Bronchial epithelial cell (primary cell): Measurements from ENCODE around the gene IFT80. TPM values are rescaled to one million over a fixed set of nuclear protein-coding genes. Genes with fewer than 3 reads are reported as not detected.

Experiments
- DNase-seq: peaks from one replicate; pipeline ENCODE4 v3.0.0-alpha.2; 2010; ENCODE audit warnings: low read depth
- FAIRE-seq: peaks from 2 replicates; lab custom pipeline; 2011; peaks lifted over from hg19 to GRCh38; lab: Jason Lieb, UNC
- H3K27me3 ChIP-seq: 2 replicates; pipeline ENCODE4 v1.5.1; 2011; ENCODE audit warnings: low read length; ENCODE audit not compliant: control insufficient read depth, insufficient read depth
- H3K36me3 ChIP-seq: 2 replicates; pipeline ENCODE4 v1.5.1; 2011; ENCODE audit warnings: low read length; ENCODE audit not compliant: control insufficient read depth, insufficient read depth
- H3K4me3 ChIP-seq: 2 replicates; pipeline ENCODE4 v1.5.1; 2011; ENCODE audit warnings: mild to moderate bottlenecking, low read depth, low read length, control low read depth
- total RNA-seq: library from RNA; depleted of rRNA; stranded (reverse); fragments of >200 nt; gene quantifications from 2 replicates; pipeline ENCODE4 v1.2.1, GENCODE V29; 2014
- TF ChIP-seq, protein P1 (sequence below): IDR thresholded peaks from 2 replicates; pipeline ENCODE4 v1.5.1; 2011; ENCODE audit warnings: mild to moderate bottlenecking, moderate library complexity, low read length, control low read depth, inconsistent platforms; ENCODE audit not compliant: insufficient read depth, severe bottlenecking

IFT80 gene
- total RNA-seq, 1 donor from 2014 or later = 16.8 TPM

GRCh38 chr3:160220038-160220437 is 179.0 kb downstream of the IFT80 start:
- TF ChIP-seq, protein P1, sequence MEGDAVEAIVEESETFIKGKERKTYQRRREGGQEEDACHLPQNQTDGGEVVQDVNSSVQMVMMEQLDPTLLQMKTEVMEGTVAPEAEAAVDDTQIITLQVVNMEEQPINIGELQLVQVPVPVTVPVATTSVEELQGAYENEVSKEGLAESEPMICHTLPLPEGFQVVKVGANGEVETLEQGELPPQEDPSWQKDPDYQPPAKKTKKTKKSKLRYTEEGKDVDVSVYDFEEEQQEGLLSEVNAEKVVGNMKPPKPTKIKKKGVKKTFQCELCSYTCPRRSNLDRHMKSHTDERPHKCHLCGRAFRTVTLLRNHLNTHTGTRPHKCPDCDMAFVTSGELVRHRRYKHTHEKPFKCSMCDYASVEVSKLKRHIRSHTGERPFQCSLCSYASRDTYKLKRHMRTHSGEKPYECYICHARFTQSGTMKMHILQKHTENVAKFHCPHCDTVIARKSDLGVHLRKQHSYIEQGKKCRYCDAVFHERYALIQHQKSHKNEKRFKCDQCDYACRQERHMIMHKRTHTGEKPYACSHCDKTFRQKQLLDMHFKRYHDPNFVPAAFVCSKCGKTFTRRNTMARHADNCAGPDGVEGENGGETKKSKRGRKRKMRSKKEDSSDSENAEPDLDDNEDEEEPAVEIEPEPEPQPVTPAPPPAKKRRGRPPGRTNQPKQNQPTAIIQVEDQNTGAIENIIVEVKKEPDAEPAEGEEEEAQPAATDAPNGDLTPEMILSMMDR = no peak
- no peak for FAIRE-seq

DNA sequence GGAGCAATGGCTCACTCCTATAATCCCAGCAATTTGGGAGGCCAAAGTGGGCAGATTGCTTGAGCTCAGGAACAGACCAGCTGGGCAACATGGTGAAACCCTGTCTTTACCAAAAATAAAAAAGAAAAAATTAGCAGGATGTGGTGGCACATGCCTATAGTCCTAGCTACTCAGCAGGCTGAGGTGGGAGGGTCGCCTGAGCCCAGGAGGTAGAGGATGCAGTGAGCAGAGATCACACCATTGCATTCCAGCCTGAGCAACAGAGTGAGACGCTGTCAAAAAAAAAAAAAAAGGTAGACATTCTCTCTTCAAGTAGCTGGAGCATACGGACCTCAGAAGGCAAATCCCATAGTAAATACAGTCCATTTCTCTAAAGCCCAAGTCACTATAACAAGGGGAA is 180.9 kb downstream of the IFT80 start:
- Histone ChIP-seq H3K4me3 (no peak overlapping the region), H3K27me3 (peaks cover 1% of the 10 kb centered on the region), H3K36me3 (no peaks in the 10 kb centered on the region)
- DNase-seq = no peak
- FAIRE-seq = no peak
- TF ChIP-seq, protein P1 = no peak

More at GRCh38 chr3:160220038-160220437, 179.0 kb downstream of the IFT80 start:
- H3K4me3 ChIP-seq = no peak overlapping the region
- peaks cover 13% of the 10 kb centered on the region for H3K27me3 ChIP-seq
- DNase-seq = no peak
- H3K36me3 ChIP-seq = no peaks in the 10 kb centered on the region

- peaks cover 1% of the 10 kb centered on the region for H3K27me3 ChIP-seq
- TF ChIP-seq, protein P1 = no peak
Measured at GRCh38 chr3:160217675-160218074, 181.3 kb downstream of the IFT80 start.

GRCh38 chr3:160213191-160213590 is 185.8 kb downstream of the IFT80 start:
- FAIRE-seq (no peak), DNase-seq (no peak)
- TF ChIP-seq, protein P1 = no peak
- Histone ChIP-seq H3K4me3 (no peak overlapping the region), H3K36me3 (no peaks in the 10 kb centered on the region), H3K27me3 (no peaks in the 10 kb centered on the region)

More at GRCh38 chr3:160217675-160218074, 181.3 kb downstream of the IFT80 start:
- no peak overlapping the region for H3K4me3 ChIP-seq
- no peaks in the 10 kb centered on the region for H3K36me3 ChIP-seq
- FAIRE-seq (no peak), DNase-seq (no peak)

DNA sequence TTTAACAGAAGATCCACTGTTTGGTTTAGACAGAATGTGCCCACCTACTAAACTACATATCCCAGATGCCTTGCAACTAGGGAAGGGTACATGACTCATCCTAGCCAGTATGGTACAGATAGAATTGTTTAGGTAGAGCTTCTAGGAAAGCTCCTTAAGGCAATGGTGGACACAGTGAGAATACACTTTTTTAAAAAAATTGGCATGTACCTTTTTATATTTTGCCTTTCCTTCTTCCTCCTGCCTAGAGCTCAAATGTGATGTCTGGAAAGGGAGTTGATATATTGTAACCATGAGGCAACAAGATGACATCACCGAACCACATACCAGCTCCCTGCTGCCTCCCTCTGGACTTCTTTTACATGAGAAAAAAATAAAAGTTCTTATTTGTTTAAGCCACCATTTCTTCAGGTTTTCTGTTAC is 188.2 kb downstream of the IFT80 start:
- TF ChIP-seq, protein P1 = peak; percentile 22
- Histone ChIP-seq H3K36me3 (no peaks in the 10 kb centered on the region), H3K27me3 (no peaks in the 10 kb centered on the region), H3K4me3 (no peak overlapping the region)
- DNase-seq (peak; percentile 64), FAIRE-seq (no peak)

DNA sequence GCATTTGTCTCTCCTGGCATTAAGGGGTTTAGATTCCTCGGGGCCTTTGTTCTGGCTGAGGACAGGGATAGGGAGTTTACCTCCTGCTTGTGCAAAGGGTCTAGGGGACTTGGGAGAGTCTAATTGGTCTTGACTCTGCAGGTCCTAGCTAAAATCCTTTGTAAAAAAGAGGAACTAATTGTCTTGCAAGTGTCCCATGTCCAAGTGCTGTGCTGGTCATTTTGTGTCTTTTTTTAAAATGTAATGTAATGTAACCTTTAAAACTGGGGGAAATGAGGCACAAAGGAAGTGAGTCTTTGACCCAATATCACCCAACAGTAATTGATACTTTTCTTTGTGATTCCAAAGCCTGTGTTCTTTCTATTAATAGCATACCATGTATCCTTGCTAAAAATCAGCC is 188.7 kb downstream of the IFT80 start:
- Histone ChIP-seq H3K4me3 (no peak overlapping the region), H3K36me3 (no peaks in the 10 kb centered on the region), H3K27me3 (no peaks in the 10 kb centered on the region)
- no peak for DNase-seq
- FAIRE-seq = no peak
- TF ChIP-seq, protein P1 = no peak

Other genes starting within 250 kb of the IFT80 start
- 0.13 TPM in 1 of 2 replicates, not detected in the other for gene C3orf80, start 173.8 kb downstream of the IFT80 start, total RNA-seq
- 12.1 and 12.8 TPM in 2 replicates for gene SMC4, start 425 bp upstream of the IFT80 start, total RNA-seq
- gene TRIM59, start 50.6 kb upstream of the IFT80 start, total RNA-seq = 5.8 and 6.5 TPM in 2 replicates
- 39.5 and 51.7 TPM in 2 replicates for gene KPNA4, start 166.3 kb upstream of the IFT80 start, total RNA-seq